GM23248 (cell line): ENCODE measurements around the gene FALEC.

Source experiments
- EZH2 ChIP-seq: fragments of 200-600 bp; sonication (generic); IDR thresholded peaks from 2 replicates; pipeline ENCODE4 v1.6.1; 2018; ENCODE audit warnings: antibody characterized with exemption, mild to moderate bottlenecking; ENCODE audit not compliant: insufficient read depth, poor library complexity, severe bottlenecking
- EZH2phosphoT487 ChIP-seq: fragments of 200-600 bp; sonication (generic); IDR thresholded peaks from 2 replicates; pipeline ENCODE4 v1.6.1; 2018; ENCODE audit warnings: antibody characterized with exemption, moderate library complexity, mild to moderate bottlenecking, low read depth; ENCODE audit not compliant: insufficient read depth

GRCh38 chr1:150549496-150550221 is 34.1 kb downstream of the FALEC start:
- TF ChIP-seq EZH2 (no peak), EZH2phosphoT487 (no peak)
